Prostate gland (tissue), 2 donors: Measurements from ENCODE around the gene MATCAP1. TPM values are rescaled to one million over a fixed set of nuclear protein-coding genes. Genes with fewer than 3 reads are reported as not detected.

Experiments used
- DNase-seq: peaks from one replicate; pipeline ENCODE4 v3.0.0-alpha.2; 2019; ENCODE audit warnings: low spot score
- H3K27ac ChIP-seq, 2 donors: fragments of 200-600 bp; sonication (generic); 2 replicates each; pipeline ENCODE4 v1.5.1; 2017 to 2019
- H3K27me3 ChIP-seq: fragments of 200-600 bp; sonication (generic); replicated peaks from 2 replicates; pipeline ENCODE4 v1.5.1; 2019; ENCODE audit not compliant: insufficient read depth
- H3K36me3 ChIP-seq, 2 donors: fragments of 200-600 bp; sonication (generic); 1 replicate in 1 of 2; 2 replicates in 1 of 2; pipeline versions ENCODE4 v1.5.1 to v1.8.1; 2017 to 2019
- H3K4me1 ChIP-seq: fragments of 200-600 bp; sonication (generic); replicated peaks from 2 replicates; pipeline ENCODE4 v1.5.1; 2019
- H3K4me3 ChIP-seq, 2 donors: fragments of 200-600 bp; sonication (generic); 2 replicates each; pipeline ENCODE4 v1.5.1; 2017 to 2019
- H3K9me3 ChIP-seq: fragments of 200-600 bp; sonication (generic); 2 replicates; pipeline ENCODE4 v1.5.1; 2017
- CTCF ChIP-seq, 4 experiments: fragments of 200-600 bp in 2 of 4; fragments of 450-650 bp in 2 of 4; sonication (generic) in 2 of 4; IDR thresholded peaks; 1 replicate in 3 of 4; 2 replicates in 1 of 4; pipeline ENCODE4 v1.5.1; 2016 to 2019; ENCODE audit warnings: antibody characterized with exemption in 4 of 4, mild to moderate bottlenecking in 2 of 4, moderate library complexity in 2 of 4
- POLR2A ChIP-seq: fragments of 450-650 bp; IDR thresholded peaks from one replicate; pipeline ENCODE4 v1.6.1; 2016; ENCODE audit warnings: antibody characterized with exemption, mild to moderate bottlenecking
- POLR2AphosphoS5 ChIP-seq: sonication (generic); formaldehyde crosslinking; IDR thresholded peaks from one replicate; pipeline ENCODE4 v1.6.1; 2017; ENCODE audit warnings: antibody characterized with exemption
- WGBS: methylation state at CpG from one replicate; pipeline ENCODE4 v1.1.5; 2018; 5-methylcytosine and 5-hydroxymethylcytosine counted together
- intact Hi-C: fragments of 100-400 bp; cut with DNase I; formaldehyde crosslinking; loops from one replicate; pipeline ENCODE4 v1.14.2; 2022
- total RNA-seq, 2 donors: library from RNA; depleted of rRNA; stranded (reverse); fragments of >200 nt; gene quantifications; one replicate each; pipeline ENCODE4 v1.1.0, GENCODE V29; 2016

The MATCAP1 gene
- total RNA-seq, 2 donors from 2014 or later = 13.9 to 28.9 TPM

- no peaks in the 10 kb centered on the region for H3K27me3 ChIP-seq
- H3K9me3 ChIP-seq = no peaks in the 10 kb centered on the region
- 8% methylated on average over 24 of the region's 24 CpGs for WGBS
- H3K4me3 ChIP-seq = peak overlapping the region; percentile 42 to 55
- H3K4me1 ChIP-seq = peaks cover 13% of the 10 kb centered on the region
- no peaks in the 10 kb centered on the region for H3K36me3 ChIP-seq
- TF ChIP-seq POLR2A (no peak), POLR2AphosphoS5 (no peak), CTCF (IDR thresholded peaks at IDR 0.05) (peak in 3 of 4 experiments; percentile 20 to 34 (median 29))
- peak overlapping the region; percentile 93 to 96 for H3K27ac ChIP-seq
- intact Hi-C loops = no loop called here
- no peak for DNase-seq
These were observed 14.1 kb downstream of the MATCAP1 start for GRCh38 chr16:67169642-67170167.

GRCh38 chr16:67169011-67169451 is 14.7 kb downstream of the MATCAP1 start:
- no peak for DNase-seq
- no peaks in the 10 kb centered on the region for H3K27me3 ChIP-seq
- intact Hi-C loops = no loop called here
- no peak overlapping the region for H3K4me3 ChIP-seq
- no peak for TF ChIP-seq POLR2A
- TF ChIP-seq POLR2AphosphoS5 = no peak
- no peak for TF ChIP-seq CTCF (IDR thresholded peaks at IDR 0.05)
- no peaks in the 10 kb centered on the region for H3K9me3 ChIP-seq
- WGBS = 54% methylated on average over 9 of the region's 9 CpGs
- peaks cover 17% of the 10 kb centered on the region for H3K4me1 ChIP-seq
- no peaks in the 10 kb centered on the region for H3K36me3 ChIP-seq
- H3K27ac ChIP-seq = peak overlapping the region; percentile 93 to 96

- Histone ChIP-seq H3K36me3 (no peaks in the 10 kb centered on the region), H3K27ac (no peak overlapping the region), H3K27me3 (no peaks in the 10 kb centered on the region), H3K4me1 (peaks cover 29% of the 10 kb centered on the region), H3K4me3 (no peak overlapping the region), H3K9me3 (no peaks in the 10 kb centered on the region)
- TF ChIP-seq POLR2A (no peak), CTCF (IDR thresholded peaks at IDR 0.05) (no peak), POLR2AphosphoS5 (no peak)
- WGBS = 86% methylated on average over 7 of the region's 7 CpGs
- intact Hi-C loops = no loop called here
- DNase-seq = no peak
These were observed 16.2 kb downstream of the MATCAP1 start for GRCh38 chr16:67167588-67167987.

GRCh38 chr16:67166598-67167168 is 17.1 kb downstream of the MATCAP1 start:
- no peak overlapping the region for H3K4me3 ChIP-seq
- 84% methylated on average over 5 of the region's 5 CpGs for WGBS
- intact Hi-C loops = no loop called here

More at GRCh38 chr16:67166598-67167168, 17.1 kb downstream of the MATCAP1 start:
- no peak for DNase-seq
- Histone ChIP-seq H3K9me3 (no peaks in the 10 kb centered on the region), H3K36me3 (no peaks in the 10 kb centered on the region), H3K27me3 (no peaks in the 10 kb centered on the region), H3K4me1 (peaks cover 30% of the 10 kb centered on the region), H3K27ac (no peak overlapping the region)
- TF ChIP-seq POLR2A (no peak), CTCF (IDR thresholded peaks at IDR 0.05) (no peak), POLR2AphosphoS5 (no peak)
